SU-DHL-6 (cell line): ENCODE data around the gene ZBBX.

Source experiments
- EZH2phosphoT487 ChIP-seq: fragments of 200-600 bp; sonication (generic), shearing (Covaris generic); conservative IDR thresholded peaks from 2 replicates; pipeline ENCODE4 v1.6.1; 2018; ENCODE audit warnings: mild to moderate bottlenecking, antibody characterized with exemption, low read length, moderate library complexity, mixed read lengths
- TF ChIP-seq, protein P1 (sequence below): fragments of 200-600 bp; sonication (generic); IDR thresholded peaks from one replicate; pipeline ENCODE4 v1.5.1; 2017; ENCODE audit warnings: antibody characterized with exemption, mild to moderate bottlenecking, low read length, moderate library complexity; ENCODE audit not compliant: insufficient read depth, poor library complexity, severe bottlenecking

DNA sequence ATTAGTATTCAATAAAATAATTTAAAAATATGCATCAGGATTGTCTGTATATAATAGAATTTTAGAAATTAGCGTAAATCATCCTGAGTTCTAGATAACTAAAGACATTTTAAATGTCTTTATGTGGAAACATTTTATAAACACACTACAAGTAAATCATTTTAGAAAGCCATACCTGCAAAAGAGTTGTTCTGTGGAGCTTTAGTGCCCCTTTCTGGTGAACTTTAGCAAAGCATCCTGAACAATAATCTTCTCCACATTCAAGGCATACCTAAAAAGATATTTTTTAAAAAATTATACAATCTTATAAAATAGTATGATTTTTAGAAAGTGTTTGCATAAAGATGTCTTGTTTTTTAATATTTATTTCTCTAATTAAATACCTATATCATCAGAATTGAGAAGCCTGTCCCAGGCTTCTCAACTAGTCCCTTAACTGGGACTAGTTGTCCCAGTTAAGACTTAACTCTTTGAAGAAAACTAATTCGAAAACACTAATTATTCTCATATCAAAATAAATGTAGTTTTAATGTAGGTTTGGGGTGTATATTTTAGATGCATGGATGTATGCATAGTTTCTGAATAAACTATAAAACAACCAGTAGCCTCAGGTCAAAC is 29.7 kb downstream of the ZBBX start:
- TF ChIP-seq, protein P1, sequence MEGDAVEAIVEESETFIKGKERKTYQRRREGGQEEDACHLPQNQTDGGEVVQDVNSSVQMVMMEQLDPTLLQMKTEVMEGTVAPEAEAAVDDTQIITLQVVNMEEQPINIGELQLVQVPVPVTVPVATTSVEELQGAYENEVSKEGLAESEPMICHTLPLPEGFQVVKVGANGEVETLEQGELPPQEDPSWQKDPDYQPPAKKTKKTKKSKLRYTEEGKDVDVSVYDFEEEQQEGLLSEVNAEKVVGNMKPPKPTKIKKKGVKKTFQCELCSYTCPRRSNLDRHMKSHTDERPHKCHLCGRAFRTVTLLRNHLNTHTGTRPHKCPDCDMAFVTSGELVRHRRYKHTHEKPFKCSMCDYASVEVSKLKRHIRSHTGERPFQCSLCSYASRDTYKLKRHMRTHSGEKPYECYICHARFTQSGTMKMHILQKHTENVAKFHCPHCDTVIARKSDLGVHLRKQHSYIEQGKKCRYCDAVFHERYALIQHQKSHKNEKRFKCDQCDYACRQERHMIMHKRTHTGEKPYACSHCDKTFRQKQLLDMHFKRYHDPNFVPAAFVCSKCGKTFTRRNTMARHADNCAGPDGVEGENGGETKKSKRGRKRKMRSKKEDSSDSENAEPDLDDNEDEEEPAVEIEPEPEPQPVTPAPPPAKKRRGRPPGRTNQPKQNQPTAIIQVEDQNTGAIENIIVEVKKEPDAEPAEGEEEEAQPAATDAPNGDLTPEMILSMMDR: peak; percentile 41
- TF ChIP-seq EZH2phosphoT487: no peak
